Measurements from ENCODE around the gene HEATR3. TPM values are rescaled to one million over a fixed set of nuclear protein-coding genes. Genes with fewer than 3 reads are reported as not detected.
"Not testable (repeated sequence)": the region's sequence is repeated elsewhere in the genome, so short reads cannot be mapped to it uniquely, and the experiment has no call there.

HEATR3 gene
- total and polyA plus RNA-seq, 11 donors, result 2.4 to 21.2 (median 11.8) TPM

- intact Hi-C loops (cut with DNase I), result no loop called here
- Histone ChIP-seq H3K9me3 (peaks cover 0 to 2% (median 0%) of the 10 kb centered on the region in 12 donors), H3K36me3 (no peaks in the 10 kb centered on the region), H3K4me1 (no peaks in the 10 kb centered on the region), H3K4me3 (no peak overlapping the region), H3K27ac (no peak overlapping the region), H3K27me3 (no peaks in the 10 kb centered on the region)
- no peak for TF ChIP-seq POLR2A (IDR thresholded peaks at IDR 0.05)
- no peak for TF ChIP-seq CTCF (IDR thresholded peaks at IDR 0.05)
- ATAC-seq (no peak), DNase-seq (no peak)
- 91 to 98% (median 95%) methylated on average over 1 of the region's 1 CpG for WGBS, 4 donors
These were observed 57.6 kb downstream of the HEATR3 start for GRCh38 chr16:50123417-50123816.

GRCh38 chr16:50124769-50125168 lies 59.0 kb downstream of the HEATR3 start:
- WGBS, 4 donors, result 81 to 86% (median 85%) methylated on average over 2 of the region's 2 CpGs
- DNase-seq (no peak), ATAC-seq (no peak)
- Histone ChIP-seq H3K4me1 (no peaks in the 10 kb centered on the region), H3K4me3 (no peak overlapping the region), H3K27ac (no peak overlapping the region), H3K36me3 (no peaks in the 10 kb centered on the region), H3K9me3 (peaks cover 0 to 2% (median 0%) of the 10 kb centered on the region in 12 donors), H3K27me3 (no peaks in the 10 kb centered on the region)
- intact Hi-C loops (cut with DNase I), result no loop called here
- TF ChIP-seq POLR2A (IDR thresholded peaks at IDR 0.05) (no peak), CTCF (IDR thresholded peaks at IDR 0.05) (no peak)

- no peak overlapping the region for H3K27ac ChIP-seq
- WGBS, 4 donors, result 86 to 92% (median 89%) methylated on average over 4 of the region's 4 CpGs
- H3K36me3 ChIP-seq, result no peaks in the 10 kb centered on the region
- no peaks in the 10 kb centered on the region for H3K27me3 ChIP-seq
- DNase-seq (no peak), ATAC-seq (no peak)
- H3K9me3 ChIP-seq, result peaks cover 0 to 2% (median 0%) of the 10 kb centered on the region in 12 donors
- H3K4me1 ChIP-seq, result no peaks in the 10 kb centered on the region
- TF ChIP-seq CTCF (IDR thresholded peaks at IDR 0.05), result no peak
- no peak for TF ChIP-seq POLR2A (IDR thresholded peaks at IDR 0.05)
- intact Hi-C loops (cut with DNase I), result no loop called here
- H3K4me3 ChIP-seq, result no peak overlapping the region
These were observed 60.4 kb downstream of the HEATR3 start for GRCh38 chr16:50126183-50126582.

- H3K27me3 ChIP-seq; ATAC-seq; intact Hi-C loops (cut with DNase I); H3K4me1 ChIP-seq; H3K27ac ChIP-seq; H3K36me3 ChIP-seq; DNase-seq; H3K4me3 ChIP-seq; H3K9me3 ChIP-seq: not testable (repeated sequence)
- 85 to 89% (median 88%) methylated on average over 7 of the region's 7 CpGs for WGBS, 4 donors
These were observed 66.8 kb downstream of the HEATR3 start for GRCh38 chr16:50132571-50132970.

- Histone ChIP-seq H3K9me3 (no peaks in the 10 kb centered on the region), H3K4me3 (no peak overlapping the region), H3K27ac (no peak overlapping the region), H3K36me3 (no peaks in the 10 kb centered on the region), H3K4me1 (no peaks in the 10 kb centered on the region), H3K27me3 (no peaks in the 10 kb centered on the region)
- TF ChIP-seq POLR2A (IDR thresholded peaks at IDR 0.05) (no peak), CTCF (IDR thresholded peaks at IDR 0.05) (no peak)
- ATAC-seq, result no peak
- 38 to 83% (median 65%) methylated on average over 2 of the region's 2 CpGs for WGBS, 4 donors
- intact Hi-C loops (cut with DNase I), result no loop called here
- DNase-seq, result no peak
These were observed 67.4 kb downstream of the HEATR3 start for GRCh38 chr16:50133214-50133613.

Measured in heart left ventricle (tissue), 16 donors.